Activated B cell treated with CpG ODN at 0.5 μM for 24 hours (primary cell): ENCODE data around the gene ABL1. TPM values are rescaled to one million over a fixed set of nuclear protein-coding genes. Genes with fewer than 3 reads are reported as not detected.

Experiments used
- ATAC-seq: fragments of 200-7000 bp; cut with Tn5 transposase; one replicate; pipeline ENCODE4 v1.10.0; 2021; ENCODE audit warnings: low read depth, mild to moderate bottlenecking, moderate library complexity
- CTCF ChIA-PET: fragments of 350-600 bp; sonication (Branson Sonifier 250); formaldehyde crosslinking; loops from one replicate; lab custom pipeline; 2021; ENCODE audit warnings: antibody characterized with exemption; lab: Charles Lee
- POLR2A ChIA-PET: fragments of 350-600 bp; sonication (Branson Sonifier 250); formaldehyde crosslinking; loops from one replicate; lab custom pipeline; 2021; ENCODE audit warnings: antibody characterized with exemption; lab: Charles Lee
- DNase-seq: peaks from one replicate; pipeline ENCODE4 v3.0.0; 2022
- H3K27ac Mint-ChIP-seq: one replicate; pipeline ENCODE4 v1.8.0; 2020; ENCODE audit warnings: mixed read lengths
- H3K27me3 Mint-ChIP-seq: one replicate; pipeline ENCODE4 v1.8.0; 2021; ENCODE audit warnings: mixed read lengths
- H3K36me3 Mint-ChIP-seq: one replicate; pipeline ENCODE4 v1.8.0; 2021; ENCODE audit warnings: low read depth, mixed read lengths
- H3K4me1 Mint-ChIP-seq: one replicate; pipeline ENCODE4 v1.8.0; 2021; ENCODE audit warnings: mixed read lengths
- H3K4me3 Mint-ChIP-seq: one replicate; pipeline ENCODE4 v1.8.0; 2020; ENCODE audit warnings: mild to moderate bottlenecking, mixed read lengths
- H3K9me3 Mint-ChIP-seq: one replicate; pipeline ENCODE4 v1.8.0; 2020; ENCODE audit warnings: mixed read lengths
- CTCF ChIP-seq: fragments of 200-600 bp; IDR thresholded peaks from one replicate; pipeline ENCODE4 v1.8.0; 2022; ENCODE audit warnings: antibody characterized with exemption, mild to moderate bottlenecking
- intact Hi-C: fragments of 100-400 bp; cut with micrococcal nuclease; formaldehyde crosslinking; loops from one replicate; pipeline ENCODE4 v1.15.1; 2024
- total RNA-seq: library from RNA; stranded (reverse); gene quantifications from 2 replicates; pipeline ENCODE4 v1.2.3, GENCODE V29; 2022

The ABL1 gene
- total RNA-seq, 1 donor from 2014 or later, result 41.6 TPM

DNA sequence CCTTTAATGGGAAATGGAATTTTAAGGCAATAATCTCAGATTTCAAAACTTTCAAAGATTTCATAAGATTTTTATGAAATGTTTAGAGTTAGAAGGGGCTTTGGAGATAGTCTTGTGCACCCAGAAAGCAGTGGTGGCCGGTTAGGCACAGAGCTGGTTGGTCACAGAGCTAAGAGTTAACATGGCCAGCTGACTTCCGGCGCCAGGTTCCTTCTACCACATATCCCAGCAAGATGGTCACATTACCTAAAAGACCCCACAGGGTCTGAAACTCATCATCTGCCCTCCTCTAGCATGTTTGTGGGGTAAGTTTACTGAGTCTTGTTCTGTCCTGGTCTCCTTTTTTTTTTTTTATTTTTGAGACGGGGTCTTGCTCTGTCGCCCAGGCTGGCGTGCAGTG is 42.2 kb downstream of the ABL1 start:
- intact Hi-C loops, result no loop called here
- Mint-ChIP-seq H3K4me1 (no peaks in the 10 kb centered on the region), H3K36me3 (peaks cover 85% of the 10 kb centered on the region), H3K27me3 (no peaks in the 10 kb centered on the region), H3K4me3 (no peak overlapping the region), H3K27ac (no peak overlapping the region), H3K9me3 (no peaks in the 10 kb centered on the region)
- DNase-seq (no peak), ATAC-seq (no peak)
- no peak for TF ChIP-seq CTCF
- ChIA-PET CTCF (interaction anchor here (1.2 kb wide), 1 partner anchor 169 kb away, joined by 3 read pairs; no protein-coding TSS in a partner anchor), POLR2A (no interaction called here)

DNA sequence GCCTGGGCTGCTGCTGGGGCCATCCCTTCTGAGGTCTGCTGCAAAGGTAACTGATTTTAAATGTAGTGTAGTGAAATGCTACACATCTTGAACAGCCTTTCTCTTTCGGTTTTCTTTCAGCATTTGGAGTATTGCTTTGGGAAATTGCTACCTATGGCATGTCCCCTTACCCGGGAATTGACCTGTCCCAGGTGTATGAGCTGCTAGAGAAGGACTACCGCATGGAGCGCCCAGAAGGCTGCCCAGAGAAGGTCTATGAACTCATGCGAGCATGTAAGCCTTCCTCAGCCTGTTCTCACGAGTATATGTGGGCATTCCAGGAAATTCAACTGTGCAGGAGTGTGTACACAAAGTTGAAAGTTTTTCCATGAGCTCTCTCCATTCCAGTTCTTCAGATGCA is 43.2 kb downstream of the ABL1 start:
- Mint-ChIP-seq H3K27me3 (no peaks in the 10 kb centered on the region), H3K36me3 (peaks cover 76% of the 10 kb centered on the region), H3K27ac (no peak overlapping the region), H3K4me3 (no peak overlapping the region), H3K9me3 (no peaks in the 10 kb centered on the region), H3K4me1 (no peaks in the 10 kb centered on the region)
- DNase-seq (no peak), ATAC-seq (no peak)
- ChIA-PET POLR2A (no interaction called here), CTCF (no interaction called here)
- no peak for TF ChIP-seq CTCF
- intact Hi-C loops, result no loop called here

- no peaks in the 10 kb centered on the region for H3K27me3 Mint-ChIP-seq
- TF ChIP-seq CTCF, result no peak
- H3K36me3 Mint-ChIP-seq, result peaks cover 72% of the 10 kb centered on the region
- no peak overlapping the region for H3K4me3 Mint-ChIP-seq
- DNase-seq, result no peak
- no peak for ATAC-seq
- POLR2A ChIA-PET, result no interaction called here
- H3K9me3 Mint-ChIP-seq, result no peaks in the 10 kb centered on the region
- H3K27ac Mint-ChIP-seq, result no peak overlapping the region
- intact Hi-C loops, result no loop called here
- H3K4me1 Mint-ChIP-seq, result no peaks in the 10 kb centered on the region
- CTCF ChIA-PET, result no interaction called here
Observed at GRCh38 chr9:130879863-130880411, 44.9 kb downstream of the ABL1 start.

DNA sequence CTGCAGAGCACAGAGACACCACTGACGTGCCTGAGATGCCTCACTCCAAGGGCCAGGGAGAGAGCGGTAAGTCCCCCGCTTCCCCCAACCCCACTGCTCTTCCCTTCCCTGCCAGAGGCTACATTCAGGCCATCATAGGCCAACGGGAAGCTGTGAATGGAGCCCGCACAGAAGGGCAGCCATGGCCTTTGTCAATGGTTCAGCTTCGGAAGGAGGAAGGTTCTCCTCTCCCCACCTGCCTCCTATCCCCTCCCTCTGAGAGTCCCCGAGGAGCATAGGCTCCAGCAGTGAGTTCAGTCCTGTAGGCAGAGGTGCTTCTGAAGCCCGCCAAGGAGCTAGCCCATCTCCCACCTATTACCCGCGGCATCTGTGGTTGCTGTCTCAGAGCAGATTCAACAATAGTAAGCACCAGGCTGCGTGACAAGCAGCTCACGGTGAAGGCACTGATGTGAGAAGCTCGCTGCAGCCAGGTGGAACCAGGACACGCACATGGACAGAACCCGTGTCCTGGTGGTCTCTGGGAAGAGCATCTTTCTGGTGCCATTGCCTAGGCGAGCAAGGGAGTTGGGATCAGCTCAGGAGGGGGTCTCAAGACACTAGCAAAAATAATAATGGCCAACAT is 45.7 kb downstream of the ABL1 start:
- Mint-ChIP-seq H3K4me3 (no peak overlapping the region), H3K27ac (no peak overlapping the region), H3K9me3 (no peaks in the 10 kb centered on the region), H3K36me3 (peaks cover 73% of the 10 kb centered on the region), H3K27me3 (no peaks in the 10 kb centered on the region), H3K4me1 (no peaks in the 10 kb centered on the region)
- no peak for DNase-seq
- intact Hi-C loops, result no loop called here
- ChIA-PET CTCF (interaction anchor here (1.1 kb wide), 1 partner anchor 10 kb away, joined by 3 read pairs; no protein-coding TSS in a partner anchor), POLR2A (no interaction called here)
- TF ChIP-seq CTCF, result no peak
- no peak for ATAC-seq

GRCh38 chr9:130881516-130881915 is 46.5 kb downstream of the ABL1 start:
- no peak for TF ChIP-seq CTCF
- ChIA-PET CTCF (interaction anchor here (1.1 kb wide), 1 partner anchor 11 kb away, joined by 3 read pairs; no protein-coding TSS in a partner anchor), POLR2A (no interaction called here)
- Mint-ChIP-seq H3K9me3 (no peaks in the 10 kb centered on the region), H3K36me3 (peaks cover 74% of the 10 kb centered on the region), H3K4me1 (no peaks in the 10 kb centered on the region), H3K4me3 (no peak overlapping the region), H3K27ac (no peak overlapping the region), H3K27me3 (no peaks in the 10 kb centered on the region)
- intact Hi-C loops, result no loop called here
- DNase-seq (no peak), ATAC-seq (no peak)
